Activated CD4-positive, alpha-beta memory T cell treated with anti-CD3 and anti-CD28 coated beads for 36 hours (primary cell): ENCODE data around the gene TCERG1L. TPM values are rescaled to one million over a fixed set of nuclear protein-coding genes. Genes with fewer than 3 reads are reported as not detected.

ENCODE experiments used
- CTCF ChIA-PET: fragments of 350-600 bp; sonication (Branson Sonifier 250); formaldehyde crosslinking; loops from one replicate; lab custom pipeline; 2021; ENCODE audit warnings: antibody characterized with exemption, inconsistent platforms; lab: Charles Lee
- POLR2A ChIA-PET: fragments of 350-600 bp; sonication (Branson Sonifier 250); formaldehyde crosslinking; loops from one replicate; lab custom pipeline; 2021; ENCODE audit warnings: antibody characterized with exemption; lab: Charles Lee
- DNase-seq: peaks from one replicate; pipeline ENCODE4 v3.0.0-alpha.2; 2020
- H3K27ac Mint-ChIP-seq: one replicate; pipeline ENCODE4 v1.8.0; 2021; ENCODE audit warnings: mixed read lengths
- H3K27me3 Mint-ChIP-seq: one replicate; pipeline ENCODE4 v1.8.0; 2021; ENCODE audit warnings: mixed read lengths
- H3K36me3 Mint-ChIP-seq: one replicate; pipeline ENCODE4 v1.8.0; 2021; ENCODE audit warnings: mixed read lengths
- H3K4me1 Mint-ChIP-seq: one replicate; pipeline ENCODE4 v1.8.0; 2021; ENCODE audit warnings: low read depth, mixed read lengths
- H3K4me3 Mint-ChIP-seq: one replicate; pipeline ENCODE4 v1.8.0; 2021; ENCODE audit warnings: mild to moderate bottlenecking, mixed read lengths
- H3K9me3 Mint-ChIP-seq: one replicate; pipeline ENCODE4 v1.8.0; 2021; ENCODE audit warnings: mixed read lengths
- intact Hi-C: fragments of 100-400 bp; cut with micrococcal nuclease; formaldehyde crosslinking; loops from one replicate; pipeline ENCODE4 v1.15.1; 2023
- total RNA-seq, 2 experiments: library from RNA; stranded (reverse); gene quantifications; one replicate each; pipeline ENCODE4 v1.2.3, GENCODE V29; 2021

TCERG1L gene
- total RNA-seq, 2 experiments from 2014 or later: not detected

GRCh38 chr10:131223422-131223821 lies 88.1 kb downstream of the TCERG1L start:
- POLR2A ChIA-PET: no interaction called here
- no peaks in the 10 kb centered on the region for H3K4me1 Mint-ChIP-seq
- CTCF ChIA-PET: no interaction called here

GRCh38 chr10:131222986-131223385 lies 88.5 kb downstream of the TCERG1L start:
- ChIA-PET CTCF (no interaction called here), POLR2A (no interaction called here)
- H3K36me3 Mint-ChIP-seq: no peaks in the 10 kb centered on the region
- no peak overlapping the region for H3K27ac Mint-ChIP-seq
- no peaks in the 10 kb centered on the region for H3K4me1 Mint-ChIP-seq
- H3K4me3 Mint-ChIP-seq: no peak overlapping the region
- no peak for DNase-seq
- H3K9me3 Mint-ChIP-seq: no peaks in the 10 kb centered on the region
- intact Hi-C loops: no loop called here
- H3K27me3 Mint-ChIP-seq: no peaks in the 10 kb centered on the region

More at GRCh38 chr10:131223422-131223821, 88.1 kb downstream of the TCERG1L start:
- intact Hi-C loops: no loop called here
- Mint-ChIP-seq H3K27ac (no peak overlapping the region), H3K9me3 (no peaks in the 10 kb centered on the region), H3K36me3 (no peaks in the 10 kb centered on the region), H3K4me3 (no peak overlapping the region), H3K27me3 (no peaks in the 10 kb centered on the region)
- no peak for DNase-seq

GRCh38 chr10:131221632-131222277 lies 89.8 kb downstream of the TCERG1L start:
- Mint-ChIP-seq H3K4me1 (no peaks in the 10 kb centered on the region), H3K36me3 (no peaks in the 10 kb centered on the region), H3K27me3 (no peaks in the 10 kb centered on the region), H3K9me3 (no peaks in the 10 kb centered on the region), H3K4me3 (no peak overlapping the region), H3K27ac (no peak overlapping the region)
- DNase-seq: no peak
- intact Hi-C loops: no loop called here
- CTCF ChIA-PET: interaction anchor here (0.6 kb wide), 1 partner anchor 12 kb away, joined by 3 read pairs; no protein-coding TSS in a partner anchor
- POLR2A ChIA-PET: no interaction called here

- Mint-ChIP-seq H3K27ac (no peak overlapping the region), H3K36me3 (no peaks in the 10 kb centered on the region), H3K4me3 (no peak overlapping the region), H3K27me3 (no peaks in the 10 kb centered on the region), H3K4me1 (no peaks in the 10 kb centered on the region), H3K9me3 (no peaks in the 10 kb centered on the region)
- ChIA-PET POLR2A (no interaction called here), CTCF (no interaction called here)
- DNase-seq: no peak
- intact Hi-C loops: no loop called here
Observed at GRCh38 chr10:131220601-131221171, 90.8 kb downstream of the TCERG1L start.

- Mint-ChIP-seq H3K27me3 (no peaks in the 10 kb centered on the region), H3K36me3 (no peaks in the 10 kb centered on the region), H3K4me1 (no peaks in the 10 kb centered on the region), H3K4me3 (no peak overlapping the region), H3K9me3 (no peaks in the 10 kb centered on the region), H3K27ac (no peak overlapping the region)
- CTCF ChIA-PET: no interaction called here
- DNase-seq: no peak
- intact Hi-C loops: no loop called here
- POLR2A ChIA-PET: no interaction called here
Observed at GRCh38 chr10:131219955-131220489, 91.5 kb downstream of the TCERG1L start.

GRCh38 chr10:131219584-131219886 lies 92.0 kb downstream of the TCERG1L start:
- H3K27me3 Mint-ChIP-seq: no peaks in the 10 kb centered on the region
- intact Hi-C loops: no loop called here
- ChIA-PET CTCF (no interaction called here), POLR2A (no interaction called here)
- no peak overlapping the region for H3K27ac Mint-ChIP-seq
- H3K4me3 Mint-ChIP-seq: no peak overlapping the region
- H3K4me1 Mint-ChIP-seq: no peaks in the 10 kb centered on the region
- no peaks in the 10 kb centered on the region for H3K9me3 Mint-ChIP-seq
- no peaks in the 10 kb centered on the region for H3K36me3 Mint-ChIP-seq
- DNase-seq: no peak

- no peaks in the 10 kb centered on the region for H3K27me3 Mint-ChIP-seq
- no peak for DNase-seq
- H3K4me1 Mint-ChIP-seq: no peaks in the 10 kb centered on the region
- CTCF ChIA-PET: no interaction called here
- no peaks in the 10 kb centered on the region for H3K36me3 Mint-ChIP-seq
- intact Hi-C loops: no loop called here
- no peak overlapping the region for H3K27ac Mint-ChIP-seq
- H3K9me3 Mint-ChIP-seq: no peaks in the 10 kb centered on the region
- H3K4me3 Mint-ChIP-seq: no peak overlapping the region
- POLR2A ChIA-PET: no interaction called here
Observed at GRCh38 chr10:131218811-131219583, 92.5 kb downstream of the TCERG1L start.

- no peaks in the 10 kb centered on the region for H3K4me1 Mint-ChIP-seq
- DNase-seq: no peak
- H3K27ac Mint-ChIP-seq: no peak overlapping the region
- H3K4me3 Mint-ChIP-seq: no peak overlapping the region
- no peaks in the 10 kb centered on the region for H3K27me3 Mint-ChIP-seq
- intact Hi-C loops: no loop called here
- no peaks in the 10 kb centered on the region for H3K9me3 Mint-ChIP-seq
- CTCF ChIA-PET: no interaction called here
- POLR2A ChIA-PET: no interaction called here
- no peaks in the 10 kb centered on the region for H3K36me3 Mint-ChIP-seq
Observed at GRCh38 chr10:131216681-131217230, 94.8 kb downstream of the TCERG1L start.

- ChIA-PET CTCF (no interaction called here), POLR2A (no interaction called here)
- H3K9me3 Mint-ChIP-seq: no peaks in the 10 kb centered on the region
- no peaks in the 10 kb centered on the region for H3K36me3 Mint-ChIP-seq
- intact Hi-C loops: no loop called here
- no peaks in the 10 kb centered on the region for H3K4me1 Mint-ChIP-seq
- H3K27me3 Mint-ChIP-seq: no peaks in the 10 kb centered on the region
- no peak for DNase-seq
- no peak overlapping the region for H3K27ac Mint-ChIP-seq
- H3K4me3 Mint-ChIP-seq: no peak overlapping the region
Observed at GRCh38 chr10:131215776-131216175, 95.7 kb downstream of the TCERG1L start.

- Mint-ChIP-seq H3K4me3 (no peak overlapping the region), H3K4me1 (no peaks in the 10 kb centered on the region), H3K9me3 (no peaks in the 10 kb centered on the region), H3K27ac (no peak overlapping the region), H3K27me3 (no peaks in the 10 kb centered on the region), H3K36me3 (no peaks in the 10 kb centered on the region)
- ChIA-PET POLR2A (no interaction called here), CTCF (no interaction called here)
- intact Hi-C loops: no loop called here
- no peak for DNase-seq
Observed at GRCh38 chr10:131214521-131215244, 96.8 kb downstream of the TCERG1L start.

- CTCF ChIA-PET: no interaction called here
- intact Hi-C loops: no loop called here
- no peaks in the 10 kb centered on the region for H3K9me3 Mint-ChIP-seq
Observed at GRCh38 chr10:131213741-131214505, 97.6 kb downstream of the TCERG1L start.

More at GRCh38 chr10:131213741-131214505, 97.6 kb downstream of the TCERG1L start:
- H3K4me3 Mint-ChIP-seq: no peak overlapping the region
- H3K27me3 Mint-ChIP-seq: no peaks in the 10 kb centered on the region
- POLR2A ChIA-PET: no interaction called here
- H3K36me3 Mint-ChIP-seq: no peaks in the 10 kb centered on the region
- no peak for DNase-seq
- no peak overlapping the region for H3K27ac Mint-ChIP-seq
- no peaks in the 10 kb centered on the region for H3K4me1 Mint-ChIP-seq
